DND-41 (cell line): Measurements from ENCODE around the gene MAPK12.

Experiments
- ATAC-seq: fragments of 200-7000 bp; cut with Tn5 transposase; 3 replicates; pipeline ENCODE4 v1.9.1; 2021; ENCODE audit warnings: low read depth; ENCODE audit not compliant: insufficient read depth
- DNase-seq: peaks from one replicate; pipeline ENCODE4 v3.0.0-alpha.2; 2020
- H2AFZ ChIP-seq: 2 replicates; pipeline ENCODE4 v1.6.0; 2012; ENCODE audit warnings: low read depth, low read length
- H3K27ac ChIP-seq: 2 replicates; pipeline ENCODE4 v1.5.1; 2012; ENCODE audit warnings: low read length, inconsistent platforms
- H3K27me3 ChIP-seq: fragments of 200-600 bp; sonication (generic); 2 replicates; pipeline ENCODE4 v1.6.0; 2012; ENCODE audit warnings: low read length, mild to moderate bottlenecking, inconsistent platforms; ENCODE audit not compliant: insufficient read depth, poor library complexity
- H3K36me3 ChIP-seq: 2 replicates; pipeline ENCODE4 v1.5.1; 2012; ENCODE audit warnings: low read length, inconsistent platforms; ENCODE audit not compliant: insufficient read depth
- H3K4me1 ChIP-seq: 2 replicates; pipeline ENCODE4 v1.5.1; 2012; ENCODE audit warnings: mild to moderate bottlenecking, low read length; ENCODE audit not compliant: insufficient read depth
- H3K4me2 ChIP-seq: 2 replicates; pipeline ENCODE4 v1.6.0; 2012; ENCODE audit warnings: mild to moderate bottlenecking, moderate library complexity, low read length, inconsistent platforms; ENCODE audit not compliant: insufficient read depth
- H3K4me3 ChIP-seq, 2 experiments: fragments of 200-600 bp in 1 of 2; shearing (Covaris generic) in 1 of 2; 2 replicates each; pipeline ENCODE4 v1.5.1; 2012 to 2016; ENCODE audit warnings: inconsistent platforms in 2 of 2, low read length in 2 of 2, mild to moderate bottlenecking in 2 of 2, low read depth in 1 of 2, moderate library complexity in 1 of 2
- H3K79me2 ChIP-seq: 2 replicates; pipeline ENCODE4 v1.6.0; 2012; ENCODE audit warnings: low read length, inconsistent platforms; ENCODE audit not compliant: insufficient read depth
- H3K9ac ChIP-seq: 2 replicates; pipeline ENCODE4 v1.6.0; 2012; ENCODE audit warnings: low read depth, mild to moderate bottlenecking, inconsistent platforms, low read length, moderate library complexity
- H3K9me3 ChIP-seq: 2 replicates; pipeline ENCODE4 v1.5.1; 2012; ENCODE audit warnings: low read length, moderate library complexity, mild to moderate bottlenecking, inconsistent platforms; ENCODE audit not compliant: insufficient read depth, severe bottlenecking
- H4K20me1 ChIP-seq: 2 replicates; pipeline ENCODE4 v1.6.0; 2012; ENCODE audit warnings: low read length; ENCODE audit not compliant: insufficient read depth
- CTCF ChIP-seq: IDR thresholded peaks from 2 replicates; pipeline ENCODE4 v1.5.1; 2012; ENCODE audit warnings: borderline replicate concordance, low read length, moderate library complexity, mild to moderate bottlenecking; ENCODE audit not compliant: poor library complexity, severe bottlenecking; ENCODE audit errors: extremely low read depth
- EZH2 ChIP-seq: IDR thresholded peaks from 3 replicates; pipeline ENCODE4 v1.6.1; 2012; ENCODE audit warnings: borderline replicate concordance, low read depth, mild to moderate bottlenecking, moderate library complexity, low read length, inconsistent platforms; ENCODE audit not compliant: severe bottlenecking

Gene MAPK12

GRCh38 chr22:50307890-50308596 lies 46.6 kb upstream of the MAPK12 start:
- ATAC-seq (no peak), DNase-seq (no peak)
- Histone ChIP-seq H3K36me3 (no peaks in the 10 kb centered on the region), H3K9ac (no peak overlapping the region), H4K20me1 (peaks cover 25% of the 10 kb centered on the region), H3K4me2 (no peak overlapping the region), H3K79me2 (no peaks in the 10 kb centered on the region), H3K4me3 (no peak overlapping the region), H3K27me3 (peaks cover 19% of the 10 kb centered on the region), H3K27ac (no peak overlapping the region), H3K9me3 (no peaks in the 10 kb centered on the region), H2AFZ (no peak overlapping the region), H3K4me1 (peaks cover 15% of the 10 kb centered on the region)
- TF ChIP-seq EZH2 (no peak), CTCF (no peak)

- peak within 1 kb of the TSS in 1 of 2 experiments; percentile 60; a peak in 3 of 4 replicates for H3K4me3 ChIP-seq
- peaks cover 30% of the 10 kb centered on the region for H4K20me1 ChIP-seq
- peaks cover 19% of the 10 kb centered on the region for H3K27me3 ChIP-seq
- no peaks in the 10 kb centered on the region for H3K36me3 ChIP-seq
- TF ChIP-seq CTCF, result no peak
- TF ChIP-seq EZH2, result peak; percentile 86
- H3K4me1 ChIP-seq, result peaks cover 15% of the 10 kb centered on the region
- DNase-seq (peak; percentile 31), ATAC-seq (peak; percentile 47)
- no peaks in the 10 kb centered on the region for H3K79me2 ChIP-seq
- H3K9me3 ChIP-seq, result no peaks in the 10 kb centered on the region
- peak within 1 kb of the TSS; percentile 73 for H3K4me2 ChIP-seq
- H3K9ac ChIP-seq, result peak within 1 kb of the TSS; percentile 53
- peak within 1 kb of the TSS; percentile 72 for H2AFZ ChIP-seq
- no peak within 1 kb of the TSS for H3K27ac ChIP-seq
Measured at GRCh38 chr22:50306753-50307749, 45.6 kb upstream of the MAPK12 start, which contains the start of gene PLXNB2. PLXNB2 (minus strand) TSS chr22:50307646; CDS start chr22:50290584, 17,062 bp downstream.

- H2AFZ ChIP-seq, result no peak overlapping the region
- H3K27me3 ChIP-seq, result peaks cover 19% of the 10 kb centered on the region
- H3K79me2 ChIP-seq, result no peaks in the 10 kb centered on the region
- peaks cover 28% of the 10 kb centered on the region for H4K20me1 ChIP-seq
- ATAC-seq (no peak), DNase-seq (no peak)
- no peaks in the 10 kb centered on the region for H3K9me3 ChIP-seq
- H3K4me1 ChIP-seq, result peaks cover 15% of the 10 kb centered on the region
- no peak overlapping the region for H3K27ac ChIP-seq
- H3K36me3 ChIP-seq, result no peaks in the 10 kb centered on the region
- peak overlapping the region; percentile 38 for H3K4me2 ChIP-seq
- no peak overlapping the region for H3K4me3 ChIP-seq
- no peak for TF ChIP-seq EZH2
- H3K9ac ChIP-seq, result no peak overlapping the region; the same call in 1 of the 2 replicates
Measured at GRCh38 chr22:50305923-50306566, 44.6 kb upstream of the MAPK12 start.
